Measurements from ENCODE around the gene R3HDM2. TPM values are rescaled to one million over a fixed set of nuclear protein-coding genes. Genes with fewer than 3 reads are reported as not detected.

R3HDM2 gene
- total RNA-seq, 1 experiment from 2014 or later: 34.7 TPM

DNA sequence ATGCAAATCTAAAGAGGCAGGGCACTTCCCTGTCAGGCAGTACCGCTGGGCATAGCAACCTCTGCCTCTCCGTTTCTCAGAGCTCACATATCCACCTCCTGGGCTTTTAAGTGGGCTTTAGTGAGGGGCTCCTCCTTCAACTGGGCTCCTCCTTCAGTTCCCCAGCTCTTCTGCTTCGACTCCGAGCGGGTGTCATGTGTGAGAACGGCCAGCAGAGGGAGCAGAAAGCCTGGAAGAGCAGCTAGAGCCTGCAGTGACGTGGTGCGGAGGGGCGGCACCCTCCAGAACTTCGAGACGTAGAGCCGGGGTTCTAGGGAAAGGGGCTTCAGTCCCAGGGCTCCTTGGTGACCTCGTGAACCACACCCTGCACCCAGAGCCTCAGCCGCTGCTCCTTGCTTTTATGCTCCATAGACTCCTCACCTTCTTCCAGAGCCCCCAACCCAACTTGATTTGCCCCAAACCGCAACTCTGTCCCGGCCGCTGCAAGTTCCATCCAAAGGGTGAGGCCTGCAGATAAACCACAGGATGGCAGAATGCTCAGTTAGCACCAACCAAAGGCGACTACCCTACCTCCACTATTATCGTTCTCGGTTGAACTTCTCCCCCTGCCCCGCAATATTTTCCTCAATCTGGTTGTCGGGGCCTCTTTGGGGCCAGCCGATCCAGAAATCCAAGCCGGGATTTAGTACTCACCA is 28.4 kb upstream of the R3HDM2 start (continued):
- TF ChIP-seq ZSCAN18 (CRISPR knock-in tag; IDR thresholded peaks at IDR 0.05): no peak
- TF ChIP-seq E2F5 (CRISPR knock-in tag; IDR thresholded peaks at IDR 0.05): no peak
- peak; percentile 48; the same call in 1 of the 2 replicates for TF ChIP-seq CREM (CRISPR knock-in tag; IDR thresholded peaks at IDR 0.05)
- no peak for TF ChIP-seq MXD4 (CRISPR knock-in tag; IDR thresholded peaks at IDR 0.05; ENCODE audit: borderline replicate concordance)
- TF ChIP-seq, protein P1, sequence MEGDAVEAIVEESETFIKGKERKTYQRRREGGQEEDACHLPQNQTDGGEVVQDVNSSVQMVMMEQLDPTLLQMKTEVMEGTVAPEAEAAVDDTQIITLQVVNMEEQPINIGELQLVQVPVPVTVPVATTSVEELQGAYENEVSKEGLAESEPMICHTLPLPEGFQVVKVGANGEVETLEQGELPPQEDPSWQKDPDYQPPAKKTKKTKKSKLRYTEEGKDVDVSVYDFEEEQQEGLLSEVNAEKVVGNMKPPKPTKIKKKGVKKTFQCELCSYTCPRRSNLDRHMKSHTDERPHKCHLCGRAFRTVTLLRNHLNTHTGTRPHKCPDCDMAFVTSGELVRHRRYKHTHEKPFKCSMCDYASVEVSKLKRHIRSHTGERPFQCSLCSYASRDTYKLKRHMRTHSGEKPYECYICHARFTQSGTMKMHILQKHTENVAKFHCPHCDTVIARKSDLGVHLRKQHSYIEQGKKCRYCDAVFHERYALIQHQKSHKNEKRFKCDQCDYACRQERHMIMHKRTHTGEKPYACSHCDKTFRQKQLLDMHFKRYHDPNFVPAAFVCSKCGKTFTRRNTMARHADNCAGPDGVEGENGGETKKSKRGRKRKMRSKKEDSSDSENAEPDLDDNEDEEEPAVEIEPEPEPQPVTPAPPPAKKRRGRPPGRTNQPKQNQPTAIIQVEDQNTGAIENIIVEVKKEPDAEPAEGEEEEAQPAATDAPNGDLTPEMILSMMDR (IDR thresholded peaks at IDR 0.05): peak; percentile 95
- no peak for TF ChIP-seq NFE2L1 (CRISPR knock-in tag; IDR thresholded peaks at IDR 0.05)
- no peak for TF ChIP-seq ZNF281 (CRISPR knock-in tag; IDR thresholded peaks at IDR 0.05)
- TF ChIP-seq ZNF232 (CRISPR knock-in tag; IDR thresholded peaks at IDR 0.05): no peak
- no peak for TF ChIP-seq TCF7 (CRISPR knock-in tag; IDR thresholded peaks at IDR 0.05; ENCODE audit: low read depth)
- TF ChIP-seq PRRX2 (CRISPR knock-in tag; IDR thresholded peaks at IDR 0.05): no peak; the same call in 1 of the 2 replicates
- TF ChIP-seq, protein P2, sequence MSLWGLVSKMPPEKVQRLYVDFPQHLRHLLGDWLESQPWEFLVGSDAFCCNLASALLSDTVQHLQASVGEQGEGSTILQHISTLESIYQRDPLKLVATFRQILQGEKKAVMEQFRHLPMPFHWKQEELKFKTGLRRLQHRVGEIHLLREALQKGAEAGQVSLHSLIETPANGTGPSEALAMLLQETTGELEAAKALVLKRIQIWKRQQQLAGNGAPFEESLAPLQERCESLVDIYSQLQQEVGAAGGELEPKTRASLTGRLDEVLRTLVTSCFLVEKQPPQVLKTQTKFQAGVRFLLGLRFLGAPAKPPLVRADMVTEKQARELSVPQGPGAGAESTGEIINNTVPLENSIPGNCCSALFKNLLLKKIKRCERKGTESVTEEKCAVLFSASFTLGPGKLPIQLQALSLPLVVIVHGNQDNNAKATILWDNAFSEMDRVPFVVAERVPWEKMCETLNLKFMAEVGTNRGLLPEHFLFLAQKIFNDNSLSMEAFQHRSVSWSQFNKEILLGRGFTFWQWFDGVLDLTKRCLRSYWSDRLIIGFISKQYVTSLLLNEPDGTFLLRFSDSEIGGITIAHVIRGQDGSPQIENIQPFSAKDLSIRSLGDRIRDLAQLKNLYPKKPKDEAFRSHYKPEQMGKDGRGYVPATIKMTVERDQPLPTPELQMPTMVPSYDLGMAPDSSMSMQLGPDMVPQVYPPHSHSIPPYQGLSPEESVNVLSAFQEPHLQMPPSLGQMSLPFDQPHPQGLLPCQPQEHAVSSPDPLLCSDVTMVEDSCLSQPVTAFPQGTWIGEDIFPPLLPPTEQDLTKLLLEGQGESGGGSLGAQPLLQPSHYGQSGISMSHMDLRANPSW (CRISPR knock-in tag; conservative IDR thresholded peaks at IDR 0.05; ENCODE audit: low read depth): no peak
- TF ChIP-seq, protein P3, sequence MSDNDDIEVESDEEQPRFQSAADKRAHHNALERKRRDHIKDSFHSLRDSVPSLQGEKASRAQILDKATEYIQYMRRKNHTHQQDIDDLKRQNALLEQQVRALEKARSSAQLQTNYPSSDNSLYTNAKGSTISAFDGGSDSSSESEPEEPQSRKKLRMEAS (CRISPR knock-in tag; IDR thresholded peaks at IDR 0.05): peak; percentile 56; the same call in 1 of the 2 replicates

DNA sequence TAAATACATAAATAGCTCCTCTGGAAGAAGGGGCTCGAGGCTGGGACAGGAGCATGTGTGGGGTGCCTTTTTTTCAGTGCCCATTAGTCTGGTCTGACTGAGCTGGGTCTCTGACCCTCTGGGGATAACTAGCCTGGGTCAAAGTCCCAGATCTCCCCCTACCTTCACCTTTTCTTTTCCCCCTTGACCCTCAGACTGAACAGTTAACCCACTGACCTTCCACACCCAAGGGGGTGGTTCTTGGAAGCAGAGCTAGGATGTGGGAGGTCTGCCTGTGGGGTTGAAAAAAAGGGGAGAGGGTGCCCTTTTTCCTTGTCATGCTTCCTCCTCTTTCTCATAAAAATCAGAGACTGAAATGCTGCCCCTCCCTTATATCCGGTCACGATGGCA is 27.8 kb upstream of the R3HDM2 start:
- TF ChIP-seq NR3C1 (CRISPR knock-in tag; conservative IDR thresholded peaks at IDR 0.05; ENCODE audit: low read depth) (no peak), CREB1 (CRISPR knock-in tag; IDR thresholded peaks at IDR 0.05) (no peak)
- TF ChIP-seq, protein P4, sequence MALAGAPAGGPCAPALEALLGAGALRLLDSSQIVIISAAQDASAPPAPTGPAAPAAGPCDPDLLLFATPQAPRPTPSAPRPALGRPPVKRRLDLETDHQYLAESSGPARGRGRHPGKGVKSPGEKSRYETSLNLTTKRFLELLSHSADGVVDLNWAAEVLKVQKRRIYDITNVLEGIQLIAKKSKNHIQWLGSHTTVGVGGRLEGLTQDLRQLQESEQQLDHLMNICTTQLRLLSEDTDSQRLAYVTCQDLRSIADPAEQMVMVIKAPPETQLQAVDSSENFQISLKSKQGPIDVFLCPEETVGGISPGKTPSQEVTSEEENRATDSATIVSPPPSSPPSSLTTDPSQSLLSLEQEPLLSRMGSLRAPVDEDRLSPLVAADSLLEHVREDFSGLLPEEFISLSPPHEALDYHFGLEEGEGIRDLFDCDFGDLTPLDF (CRISPR knock-in tag; IDR thresholded peaks at IDR 0.05): no peak
- TF ChIP-seq, protein P5, sequence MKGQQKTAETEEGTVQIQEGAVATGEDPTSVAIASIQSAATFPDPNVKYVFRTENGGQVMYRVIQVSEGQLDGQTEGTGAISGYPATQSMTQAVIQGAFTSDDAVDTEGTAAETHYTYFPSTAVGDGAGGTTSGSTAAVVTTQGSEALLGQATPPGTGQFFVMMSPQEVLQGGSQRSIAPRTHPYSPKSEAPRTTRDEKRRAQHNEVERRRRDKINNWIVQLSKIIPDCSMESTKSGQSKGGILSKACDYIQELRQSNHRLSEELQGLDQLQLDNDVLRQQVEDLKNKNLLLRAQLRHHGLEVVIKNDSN (CRISPR knock-in tag; IDR thresholded peaks at IDR 0.05): peak; percentile 57; the same call in 1 of the 2 replicates
- TF ChIP-seq, protein P6, sequence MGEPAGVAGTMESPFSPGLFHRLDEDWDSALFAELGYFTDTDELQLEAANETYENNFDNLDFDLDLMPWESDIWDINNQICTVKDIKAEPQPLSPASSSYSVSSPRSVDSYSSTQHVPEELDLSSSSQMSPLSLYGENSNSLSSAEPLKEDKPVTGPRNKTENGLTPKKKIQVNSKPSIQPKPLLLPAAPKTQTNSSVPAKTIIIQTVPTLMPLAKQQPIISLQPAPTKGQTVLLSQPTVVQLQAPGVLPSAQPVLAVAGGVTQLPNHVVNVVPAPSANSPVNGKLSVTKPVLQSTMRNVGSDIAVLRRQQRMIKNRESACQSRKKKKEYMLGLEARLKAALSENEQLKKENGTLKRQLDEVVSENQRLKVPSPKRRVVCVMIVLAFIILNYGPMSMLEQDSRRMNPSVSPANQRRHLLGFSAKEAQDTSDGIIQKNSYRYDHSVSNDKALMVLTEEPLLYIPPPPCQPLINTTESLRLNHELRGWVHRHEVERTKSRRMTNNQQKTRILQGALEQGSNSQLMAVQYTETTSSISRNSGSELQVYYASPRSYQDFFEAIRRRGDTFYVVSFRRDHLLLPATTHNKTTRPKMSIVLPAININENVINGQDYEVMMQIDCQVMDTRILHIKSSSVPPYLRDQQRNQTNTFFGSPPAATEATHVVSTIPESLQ (CRISPR knock-in tag; IDR thresholded peaks at IDR 0.05): no peak
- CTCF ChIA-PET: interaction anchor here (0.6 to 5.2 kb wide), 64 partner anchors 9 to 822 kb away, joined by 3 to 88 read pairs (median 4); partner anchors contain the start of genes DCTN2, DDIT3, INHBC and LRP1
- Mint-ChIP-seq H3K4me3 (peak overlapping the region; percentile 96), H3K4me1 (peaks cover 52% of the 10 kb centered on the region), H3K27ac (peak overlapping the region; percentile 100), H3K9me3 (no peaks in the 10 kb centered on the region), H3K36me3 (no peaks in the 10 kb centered on the region), H3K27me3 (ENCODE audit: low read depth) (peaks cover 7% of the 10 kb centered on the region)
- POLR2A ChIA-PET: interaction anchor here (0.6 to 2.0 kb wide), 17 partner anchors 13 to 233 kb away, joined by 3 to 9 read pairs (median 3); partner anchors contain the start of genes DDIT3 and SHMT2
- ATAC-seq (no peak), DNase-seq (ENCODE audit: low spot score) (no peak)

Data from WTC11 (cell line).